Mammary epithelial cell (primary cell): ENCODE data around the gene HOXC6.

Experiments
- EZH2 ChIP-seq: IDR thresholded peaks from 2 replicates; pipeline ENCODE4 v1.6.1; 2012; ENCODE audit warnings: low read length, inconsistent platforms, borderline replicate concordance
- TF ChIP-seq, protein P1 (sequence below), 2 donors: IDR thresholded peaks in 1 of 2; conservative IDR thresholded peaks in 1 of 2; 2 replicates each; pipeline ENCODE4 v1.5.1; 2011 to 2012; ENCODE audit warnings: inconsistent platforms in 2 of 2, low read length in 2 of 2, mild to moderate bottlenecking in 2 of 2, control low read depth in 1 of 2, low read depth in 1 of 2; ENCODE audit not compliant: insufficient read depth in 1 of 2; ENCODE audit errors: extremely low read depth in 1 of 2

DNA sequence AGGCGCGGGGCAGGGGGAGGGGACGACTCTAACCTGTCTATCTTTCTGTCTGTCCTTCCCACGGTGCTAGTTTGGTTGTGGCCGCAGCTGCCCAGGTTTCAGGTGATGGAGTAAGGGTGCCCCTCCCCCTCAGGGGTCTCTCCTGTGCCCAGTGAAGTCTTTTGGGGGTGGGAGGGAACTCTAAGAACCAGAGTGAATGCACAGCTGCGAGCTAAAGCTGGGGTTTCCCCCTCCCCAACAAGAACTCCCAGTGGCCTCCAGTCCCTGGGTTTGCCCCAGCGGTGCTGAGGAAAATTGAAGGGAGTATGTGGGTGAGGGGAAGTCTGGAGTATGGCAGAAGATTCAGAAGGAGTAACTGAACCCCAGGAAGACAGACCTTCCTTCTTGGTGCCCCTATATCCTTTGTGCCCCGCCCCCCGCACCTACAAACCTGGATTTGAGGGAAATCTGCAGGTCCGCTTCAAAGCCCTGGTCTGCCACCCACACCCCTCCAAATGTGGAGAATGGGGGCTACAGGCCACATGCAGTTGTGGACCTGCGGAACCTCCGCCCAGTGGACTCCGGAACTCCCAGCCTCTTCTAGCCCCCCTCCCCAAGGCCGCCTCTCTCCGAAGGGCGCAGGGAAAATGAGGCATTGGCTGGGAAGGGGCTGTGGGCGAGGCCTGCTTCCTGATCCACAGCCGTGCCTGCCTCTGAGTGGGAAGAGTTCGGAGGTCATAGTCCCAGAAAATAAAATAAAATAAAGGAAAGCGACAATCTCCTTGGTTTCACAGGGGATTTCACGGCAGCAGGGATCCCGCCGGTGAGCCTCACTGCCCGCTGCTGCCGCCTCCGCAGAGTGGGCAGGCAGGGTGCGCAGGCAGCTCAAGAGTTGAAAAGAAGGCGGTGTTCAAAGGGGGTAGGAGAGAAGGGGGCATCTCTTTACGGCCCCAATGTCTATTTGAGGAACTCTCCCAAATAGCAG lies 31.7 kb upstream of the HOXC6 start:
- TF ChIP-seq, protein P1, sequence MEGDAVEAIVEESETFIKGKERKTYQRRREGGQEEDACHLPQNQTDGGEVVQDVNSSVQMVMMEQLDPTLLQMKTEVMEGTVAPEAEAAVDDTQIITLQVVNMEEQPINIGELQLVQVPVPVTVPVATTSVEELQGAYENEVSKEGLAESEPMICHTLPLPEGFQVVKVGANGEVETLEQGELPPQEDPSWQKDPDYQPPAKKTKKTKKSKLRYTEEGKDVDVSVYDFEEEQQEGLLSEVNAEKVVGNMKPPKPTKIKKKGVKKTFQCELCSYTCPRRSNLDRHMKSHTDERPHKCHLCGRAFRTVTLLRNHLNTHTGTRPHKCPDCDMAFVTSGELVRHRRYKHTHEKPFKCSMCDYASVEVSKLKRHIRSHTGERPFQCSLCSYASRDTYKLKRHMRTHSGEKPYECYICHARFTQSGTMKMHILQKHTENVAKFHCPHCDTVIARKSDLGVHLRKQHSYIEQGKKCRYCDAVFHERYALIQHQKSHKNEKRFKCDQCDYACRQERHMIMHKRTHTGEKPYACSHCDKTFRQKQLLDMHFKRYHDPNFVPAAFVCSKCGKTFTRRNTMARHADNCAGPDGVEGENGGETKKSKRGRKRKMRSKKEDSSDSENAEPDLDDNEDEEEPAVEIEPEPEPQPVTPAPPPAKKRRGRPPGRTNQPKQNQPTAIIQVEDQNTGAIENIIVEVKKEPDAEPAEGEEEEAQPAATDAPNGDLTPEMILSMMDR (conservative IDR thresholded peaks at IDR 0.05 in 1 of 2, IDR thresholded peaks at IDR 0.05 in 1 of 2; ENCODE audit: extremely low read depth in 1 of 2, insufficient read depth in 1 of 2, low read depth in 1 of 2, low read length in 2 of 2), result no peak
- no peak for TF ChIP-seq EZH2
